HG03196 (cell line): Measurements from ENCODE around the gene POU5F2.

Source experiments
- ATAC-seq: cut with Tn5 transposase; IDR thresholded peaks from one replicate; pipeline ENCODE4 v1.9.1; 2021; ENCODE audit not compliant: unreplicated experiment

POU5F2 gene

DNA sequence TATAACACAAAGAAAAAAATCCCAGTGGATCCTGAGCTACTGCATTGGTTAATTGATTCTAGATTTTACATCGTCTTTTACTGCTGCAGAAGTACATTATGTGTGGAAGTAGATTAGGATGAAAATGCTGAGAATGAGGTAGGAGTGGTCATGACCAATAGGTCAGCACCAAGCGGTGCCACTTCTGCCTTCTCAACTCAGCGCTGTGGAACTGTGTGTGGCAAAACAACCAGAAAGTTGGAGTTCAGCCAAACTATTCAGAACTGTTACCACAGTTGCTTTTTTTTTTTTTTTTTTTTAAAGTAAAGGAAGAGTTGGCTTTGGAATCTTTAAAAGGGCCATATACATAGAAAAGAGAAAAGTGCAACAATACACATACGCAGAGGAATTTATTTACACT, 24.2 kb downstream of the POU5F2 start:
- no peak for ATAC-seq

DNA sequence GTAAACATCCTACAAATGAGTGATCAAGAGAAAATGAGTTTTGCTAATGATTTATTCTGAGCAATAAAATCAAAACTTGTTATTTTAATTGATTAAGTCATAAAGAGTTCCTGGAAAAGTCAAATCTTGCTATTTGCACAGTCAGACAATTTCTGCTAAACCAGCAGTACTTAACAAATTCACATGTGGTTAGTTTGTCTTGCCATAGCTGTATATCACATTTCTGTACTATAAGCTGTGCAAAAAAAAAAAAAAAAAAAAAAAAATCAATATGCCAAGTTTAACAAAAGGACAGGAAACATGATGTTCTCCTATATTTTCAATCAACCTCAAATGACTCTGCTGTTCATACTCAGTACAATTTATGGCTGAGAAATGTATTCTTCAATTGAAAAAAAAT, 24.9 kb downstream of the POU5F2 start:
- no peak for ATAC-seq

DNA sequence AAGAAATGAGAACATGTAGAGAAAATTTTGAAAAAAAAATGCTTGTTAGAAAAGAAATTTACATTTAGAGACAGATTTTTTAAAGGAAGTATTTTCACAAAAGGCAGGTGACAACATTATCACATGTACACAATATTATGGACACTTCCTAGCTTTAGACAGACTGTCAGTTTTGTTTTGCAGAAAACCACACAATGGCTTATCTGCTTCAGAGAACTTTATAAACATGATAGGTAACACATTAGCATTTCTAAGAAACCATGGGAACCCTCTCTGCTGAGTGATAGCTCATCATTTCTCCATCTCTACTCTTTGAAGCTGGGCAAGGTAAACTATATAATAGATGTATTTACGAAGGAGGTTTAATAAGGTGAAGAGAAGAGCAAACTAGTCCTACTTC, 25.6 kb downstream of the POU5F2 start:
- ATAC-seq = no peak

DNA sequence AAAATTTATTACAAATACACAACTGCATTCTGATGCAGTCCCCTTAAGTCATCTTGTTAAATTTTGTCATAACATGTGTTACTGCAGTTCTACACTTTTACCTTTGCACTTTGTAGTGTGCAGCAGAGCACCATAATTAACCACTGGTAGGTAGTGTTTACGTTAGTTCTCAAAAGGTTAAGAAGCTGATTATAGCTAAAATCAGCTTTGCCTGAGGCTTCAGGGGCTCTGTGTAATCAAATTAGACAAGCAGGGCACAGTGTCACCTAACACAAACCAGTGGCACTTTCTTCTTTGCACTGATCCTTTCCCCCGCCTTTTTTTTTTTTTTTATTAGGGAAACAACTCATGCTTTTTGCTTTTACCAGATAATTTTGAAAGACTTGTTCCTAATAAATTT, 26.1 kb downstream of the POU5F2 start:
- no peak for ATAC-seq

DNA sequence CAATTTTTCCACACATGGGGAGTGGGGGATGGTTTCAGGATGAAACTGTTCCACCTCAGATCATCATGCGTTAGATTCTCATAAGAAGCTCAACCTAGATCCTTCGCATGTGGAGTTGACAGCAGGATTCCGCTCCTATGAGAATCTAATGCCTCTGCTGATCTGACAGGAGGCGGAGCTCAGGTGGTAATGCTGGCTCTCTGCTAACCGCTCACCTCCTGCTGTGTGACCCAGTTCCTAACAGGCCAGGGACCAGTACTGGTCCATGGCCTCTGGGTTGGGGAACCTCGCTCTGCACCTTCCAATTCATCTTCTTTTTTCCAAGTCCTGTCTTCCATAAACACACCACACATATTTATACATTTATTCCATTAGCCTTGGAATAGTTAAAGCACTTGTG, 33.0 kb downstream of the POU5F2 start:
- ATAC-seq = no peak

DNA sequence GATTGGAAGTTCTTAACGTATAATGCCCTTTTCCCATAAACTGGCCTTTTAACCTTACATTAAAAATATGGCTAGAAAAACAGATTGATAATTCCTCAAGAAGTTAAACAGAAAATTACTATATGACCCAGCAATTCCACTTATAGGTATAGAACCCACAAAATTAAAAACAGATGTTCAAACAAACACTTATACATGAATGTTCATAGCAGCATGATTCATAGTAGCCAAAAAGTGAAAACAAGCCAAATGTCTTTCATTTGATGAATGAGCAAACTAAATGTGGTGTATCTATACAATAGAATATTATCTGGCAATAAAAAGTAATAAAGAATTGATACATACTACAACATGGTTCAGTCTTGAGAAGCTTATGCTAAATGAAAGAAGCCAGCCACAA, 35.5 kb downstream of the POU5F2 start:
- no peak for ATAC-seq

DNA sequence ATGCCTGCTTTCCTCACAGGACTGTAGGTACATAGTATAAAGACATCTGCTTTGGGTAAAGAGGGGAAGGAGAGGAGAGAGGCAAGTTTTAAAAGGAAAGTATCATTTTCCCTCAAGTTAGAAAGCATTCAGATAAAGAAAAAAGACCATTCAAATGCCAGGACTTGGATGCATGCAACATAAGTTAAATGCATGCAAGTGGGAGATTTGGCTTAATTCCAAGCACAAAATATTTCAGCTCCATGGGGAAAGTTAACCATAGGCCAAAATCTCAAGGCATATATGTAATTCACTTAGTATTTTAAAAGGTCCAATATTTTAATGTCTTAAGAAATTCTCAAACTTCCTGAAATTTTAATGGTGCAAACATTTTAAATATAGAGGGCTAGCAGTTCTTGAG, 36.4 kb downstream of the POU5F2 start:
- no peak for ATAC-seq

DNA sequence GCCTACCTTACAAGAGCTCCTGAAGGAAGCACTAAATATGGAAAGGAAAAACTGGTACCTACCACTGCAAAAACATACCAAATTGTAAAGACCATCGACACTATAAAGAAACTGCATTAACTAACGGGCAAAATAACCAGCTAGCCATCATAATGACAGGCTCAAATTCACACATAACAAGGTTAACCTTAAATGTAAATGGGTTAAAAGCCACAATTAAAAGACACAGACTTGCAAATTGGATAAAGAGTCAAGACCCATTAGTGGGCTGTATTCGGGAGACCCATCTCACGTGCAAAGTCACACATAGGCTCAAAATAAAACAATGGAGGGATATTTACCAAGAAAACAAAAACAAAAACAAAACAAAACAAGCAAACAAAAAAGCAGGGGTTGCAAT, 49.4 kb downstream of the POU5F2 start:
- no peak for ATAC-seq
